NCI-H774 (cell line): ENCODE data around the gene EVC2.
"Not testable (repeated sequence)": the region's sequence is repeated elsewhere in the genome, so short reads cannot be mapped to it uniquely, and the experiment has no call there.

ENCODE experiments used
- DNase-seq: peaks from one replicate; lab custom pipeline; 2025; lab: John Stamatoyannopoulos, UW

Gene EVC2

GRCh38 chr4:5746829-5747737 lies 38.7 kb upstream of the EVC2 start:
- DNase-seq: no peak

GRCh38 chr4:5746250-5746649 lies 37.9 kb upstream of the EVC2 start:
- DNase-seq: no peak

GRCh38 chr4:5742968-5743367 lies 34.6 kb upstream of the EVC2 start:
- no peak for DNase-seq

- no peak for DNase-seq
Measured at GRCh38 chr4:5742388-5742787, 34.0 kb upstream of the EVC2 start.

GRCh38 chr4:5738061-5738460 lies 29.7 kb upstream of the EVC2 start:
- DNase-seq: no peak

GRCh38 chr4:5735463-5735862 lies 27.1 kb upstream of the EVC2 start:
- DNase-seq: no peak

GRCh38 chr4:5734853-5735252 lies 26.5 kb upstream of the EVC2 start:
- DNase-seq: no peak

GRCh38 chr4:5732158-5732557 lies 23.8 kb upstream of the EVC2 start:
- DNase-seq: no peak

GRCh38 chr4:5730993-5731990 lies 22.9 kb upstream of the EVC2 start:
- DNase-seq: no peak

GRCh38 chr4:5730436-5730835 lies 22.1 kb upstream of the EVC2 start:
- DNase-seq: no peak

- DNase-seq: not testable (repeated sequence)
Measured at GRCh38 chr4:5728412-5728811, 20.1 kb upstream of the EVC2 start.

- DNase-seq: no peak
Measured at GRCh38 chr4:5724377-5724776, 16.0 kb upstream of the EVC2 start.

- DNase-seq: no peak
Measured at GRCh38 chr4:5722328-5722727, 14.0 kb upstream of the EVC2 start.

- DNase-seq: no peak
Measured at GRCh38 chr4:5721923-5722322, 13.6 kb upstream of the EVC2 start.

- DNase-seq: no peak
Measured at GRCh38 chr4:5720980-5721379, 12.6 kb upstream of the EVC2 start.

GRCh38 chr4:5720157-5720850 lies 11.9 kb upstream of the EVC2 start:
- DNase-seq: no peak

GRCh38 chr4:5719350-5720055 lies 11.1 kb upstream of the EVC2 start:
- no peak for DNase-seq

GRCh38 chr4:5718411-5718810 lies 10.1 kb upstream of the EVC2 start:
- no peak for DNase-seq

GRCh38 chr4:5717449-5718158 lies 9.2 kb upstream of the EVC2 start:
- no peak for DNase-seq

- DNase-seq: no peak
Measured at GRCh38 chr4:5716391-5716790, 8.0 kb upstream of the EVC2 start.

- no peak for DNase-seq
Measured at GRCh38 chr4:5715357-5715756, 7.0 kb upstream of the EVC2 start.
